Testis (tissue), 2 donors: Measurements from ENCODE around the gene FBXL7.

Experiments used
- POLR2A ChIP-seq: fragments of 450-650 bp; IDR thresholded peaks from one replicate; pipeline ENCODE4 v1.6.1; 2017; ENCODE audit warnings: antibody characterized with exemption, mild to moderate bottlenecking, moderate library complexity
- TF ChIP-seq, protein P1 (sequence below), 3 experiments: fragments of 450-650 bp in 2 of 3; fragments of 200-600 bp in 1 of 3; sonication (generic) in 1 of 3; IDR thresholded peaks; one replicate each; pipeline ENCODE4 v1.5.1; 2016 to 2019; ENCODE audit warnings: antibody characterized with exemption in 3 of 3, mild to moderate bottlenecking in 2 of 3, moderate library complexity in 1 of 3

DNA sequence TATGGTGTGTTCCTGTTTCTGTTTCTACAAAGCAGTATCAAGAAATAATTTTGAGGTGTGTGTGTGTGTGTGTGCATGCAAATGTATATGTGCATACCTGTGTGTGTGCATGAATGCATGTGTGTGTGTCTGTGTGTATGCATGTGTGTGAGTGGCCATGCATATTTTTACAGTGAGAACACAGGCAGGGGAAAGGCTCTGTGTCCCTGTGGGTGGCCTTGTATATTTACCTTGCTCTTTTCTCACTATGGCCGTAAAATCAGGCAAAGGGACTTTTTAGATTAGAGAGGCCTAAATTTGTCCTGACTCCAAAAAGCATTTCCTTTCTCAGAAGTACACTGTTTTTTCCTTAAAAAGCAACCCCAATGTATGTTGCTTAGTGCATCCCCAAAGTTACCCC lies 386.2 kb downstream of the FBXL7 start:
- TF ChIP-seq, protein P1, sequence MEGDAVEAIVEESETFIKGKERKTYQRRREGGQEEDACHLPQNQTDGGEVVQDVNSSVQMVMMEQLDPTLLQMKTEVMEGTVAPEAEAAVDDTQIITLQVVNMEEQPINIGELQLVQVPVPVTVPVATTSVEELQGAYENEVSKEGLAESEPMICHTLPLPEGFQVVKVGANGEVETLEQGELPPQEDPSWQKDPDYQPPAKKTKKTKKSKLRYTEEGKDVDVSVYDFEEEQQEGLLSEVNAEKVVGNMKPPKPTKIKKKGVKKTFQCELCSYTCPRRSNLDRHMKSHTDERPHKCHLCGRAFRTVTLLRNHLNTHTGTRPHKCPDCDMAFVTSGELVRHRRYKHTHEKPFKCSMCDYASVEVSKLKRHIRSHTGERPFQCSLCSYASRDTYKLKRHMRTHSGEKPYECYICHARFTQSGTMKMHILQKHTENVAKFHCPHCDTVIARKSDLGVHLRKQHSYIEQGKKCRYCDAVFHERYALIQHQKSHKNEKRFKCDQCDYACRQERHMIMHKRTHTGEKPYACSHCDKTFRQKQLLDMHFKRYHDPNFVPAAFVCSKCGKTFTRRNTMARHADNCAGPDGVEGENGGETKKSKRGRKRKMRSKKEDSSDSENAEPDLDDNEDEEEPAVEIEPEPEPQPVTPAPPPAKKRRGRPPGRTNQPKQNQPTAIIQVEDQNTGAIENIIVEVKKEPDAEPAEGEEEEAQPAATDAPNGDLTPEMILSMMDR (IDR thresholded peaks at IDR 0.05) = no peak
- TF ChIP-seq POLR2A = no peak
